ENCODE measurements around the gene TP63.

The TP63 gene

DNA sequence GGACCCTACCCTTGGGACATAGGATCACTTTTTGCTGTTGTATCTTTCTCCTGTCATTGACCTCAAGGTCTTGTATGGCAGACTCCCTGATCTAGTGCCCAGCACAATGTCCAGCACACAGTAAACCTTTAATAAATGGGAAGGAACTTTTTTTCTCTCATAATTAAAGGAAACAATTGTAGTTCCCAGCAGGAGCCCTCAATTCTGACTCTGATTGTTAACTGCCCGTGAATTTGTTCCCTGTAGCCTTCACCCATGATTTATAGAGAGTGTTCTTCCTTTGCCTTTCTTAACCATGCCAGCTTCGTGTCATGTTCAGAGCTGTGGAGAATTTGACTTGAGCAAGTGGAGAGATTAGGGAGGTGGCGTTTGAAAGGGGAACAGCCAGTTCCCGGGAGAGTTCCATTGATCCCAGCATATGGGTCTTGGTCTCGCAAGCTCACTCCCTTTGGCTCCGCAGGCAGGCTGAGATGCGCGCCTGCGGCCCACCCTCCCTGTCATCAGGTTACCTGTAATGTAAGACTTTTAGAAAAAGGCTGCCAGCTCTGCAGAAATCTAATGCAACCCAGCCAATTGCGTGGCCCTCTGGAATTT, 182.6 kb downstream of the TP63 start:
- TF ChIP-seq, protein P1, sequence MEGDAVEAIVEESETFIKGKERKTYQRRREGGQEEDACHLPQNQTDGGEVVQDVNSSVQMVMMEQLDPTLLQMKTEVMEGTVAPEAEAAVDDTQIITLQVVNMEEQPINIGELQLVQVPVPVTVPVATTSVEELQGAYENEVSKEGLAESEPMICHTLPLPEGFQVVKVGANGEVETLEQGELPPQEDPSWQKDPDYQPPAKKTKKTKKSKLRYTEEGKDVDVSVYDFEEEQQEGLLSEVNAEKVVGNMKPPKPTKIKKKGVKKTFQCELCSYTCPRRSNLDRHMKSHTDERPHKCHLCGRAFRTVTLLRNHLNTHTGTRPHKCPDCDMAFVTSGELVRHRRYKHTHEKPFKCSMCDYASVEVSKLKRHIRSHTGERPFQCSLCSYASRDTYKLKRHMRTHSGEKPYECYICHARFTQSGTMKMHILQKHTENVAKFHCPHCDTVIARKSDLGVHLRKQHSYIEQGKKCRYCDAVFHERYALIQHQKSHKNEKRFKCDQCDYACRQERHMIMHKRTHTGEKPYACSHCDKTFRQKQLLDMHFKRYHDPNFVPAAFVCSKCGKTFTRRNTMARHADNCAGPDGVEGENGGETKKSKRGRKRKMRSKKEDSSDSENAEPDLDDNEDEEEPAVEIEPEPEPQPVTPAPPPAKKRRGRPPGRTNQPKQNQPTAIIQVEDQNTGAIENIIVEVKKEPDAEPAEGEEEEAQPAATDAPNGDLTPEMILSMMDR (IDR thresholded peaks at IDR 0.05; ENCODE audit: extremely low read depth, insufficient read depth, missing control alignments), result no peak
- in situ Hi-C loops (cut with MboI; ENCODE audit: low pct_unique_long_range_greater_than_20kb, low sequenced_read_pairs, unreplicated experiment), result no loop called here
- no peak for DNase-seq (ENCODE audit: low spot score)

DNA sequence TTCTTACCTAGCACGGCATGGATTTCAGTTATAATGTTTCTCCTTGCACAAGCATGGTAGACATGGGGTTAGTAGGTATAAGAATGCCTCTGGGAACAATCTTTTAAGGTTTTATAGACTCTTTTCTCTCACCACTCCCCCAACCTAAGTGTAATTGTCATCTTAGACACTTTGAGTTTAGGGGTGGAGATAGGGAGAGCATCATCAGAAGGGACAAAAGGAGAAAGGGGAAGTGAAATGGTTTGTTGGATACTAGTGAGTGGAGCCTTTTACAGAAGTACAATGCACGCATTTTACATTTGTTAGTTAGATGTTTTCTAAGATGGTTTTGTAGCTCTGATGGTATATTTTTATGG, 189.2 kb downstream of the TP63 start:
- TF ChIP-seq, protein P1 (IDR thresholded peaks at IDR 0.05; ENCODE audit: extremely low read depth, insufficient read depth, missing control alignments), result no peak
- no peak for DNase-seq (ENCODE audit: low spot score)

DNA sequence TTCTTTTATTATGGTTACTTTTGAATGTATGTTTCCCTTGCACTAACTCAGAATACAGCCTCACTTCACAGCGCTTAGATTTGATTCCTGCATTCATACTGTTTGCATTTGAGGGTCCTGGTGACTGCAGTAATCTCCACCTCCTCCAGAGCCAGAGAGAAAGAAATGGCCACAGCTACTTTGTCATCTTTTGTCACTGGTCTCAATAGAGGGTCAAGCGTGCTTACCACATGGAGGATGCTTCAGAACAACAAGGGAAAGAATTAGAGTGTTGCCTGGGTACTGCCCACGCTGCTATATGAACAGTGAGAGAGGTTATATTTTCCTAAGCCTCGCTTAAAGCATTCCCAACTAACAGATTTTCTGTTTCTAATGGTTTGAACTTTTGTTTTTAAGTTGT, 190.1 kb downstream of the TP63 start:
- in situ Hi-C loops (cut with MboI; ENCODE audit: low pct_unique_long_range_greater_than_20kb, low sequenced_read_pairs, unreplicated experiment), result no loop called here
- TF ChIP-seq, protein P1 (IDR thresholded peaks at IDR 0.05; ENCODE audit: extremely low read depth, insufficient read depth, missing control alignments), result no peak

More for the DNA sequence above, 189.2 kb downstream of the TP63 start:
- in situ Hi-C loops (cut with MboI; ENCODE audit: low pct_unique_long_range_greater_than_20kb, low sequenced_read_pairs, unreplicated experiment), result no loop called here

DNA sequence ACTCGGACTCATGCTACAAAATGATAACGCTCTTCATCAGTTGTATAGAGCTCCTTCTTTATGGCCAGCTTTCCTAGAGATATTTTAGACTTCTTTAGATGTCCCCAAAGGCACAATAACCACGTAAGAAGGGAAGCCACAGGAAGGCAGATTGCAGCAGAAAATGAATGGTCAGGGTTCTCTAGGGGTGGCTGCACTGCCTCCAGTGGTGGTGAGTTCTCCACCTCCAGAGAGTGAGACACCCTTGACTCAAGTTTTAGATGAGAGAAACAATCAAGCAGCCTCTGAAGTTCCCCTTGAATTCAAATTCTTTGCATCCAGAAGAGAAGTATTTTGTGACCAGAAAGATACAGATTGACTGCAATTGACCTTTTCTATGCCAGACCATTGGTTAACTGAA, 191.5 kb downstream of the TP63 start:
- in situ Hi-C loops (cut with MboI; ENCODE audit: low pct_unique_long_range_greater_than_20kb, low sequenced_read_pairs, unreplicated experiment), result no loop called here
- TF ChIP-seq, protein P1 (IDR thresholded peaks at IDR 0.05; ENCODE audit: extremely low read depth, insufficient read depth, missing control alignments), result no peak
- no peak for DNase-seq (ENCODE audit: low spot score)

More for the DNA sequence above, 190.1 kb downstream of the TP63 start:
- DNase-seq (ENCODE audit: low spot score), result no peak

DNA sequence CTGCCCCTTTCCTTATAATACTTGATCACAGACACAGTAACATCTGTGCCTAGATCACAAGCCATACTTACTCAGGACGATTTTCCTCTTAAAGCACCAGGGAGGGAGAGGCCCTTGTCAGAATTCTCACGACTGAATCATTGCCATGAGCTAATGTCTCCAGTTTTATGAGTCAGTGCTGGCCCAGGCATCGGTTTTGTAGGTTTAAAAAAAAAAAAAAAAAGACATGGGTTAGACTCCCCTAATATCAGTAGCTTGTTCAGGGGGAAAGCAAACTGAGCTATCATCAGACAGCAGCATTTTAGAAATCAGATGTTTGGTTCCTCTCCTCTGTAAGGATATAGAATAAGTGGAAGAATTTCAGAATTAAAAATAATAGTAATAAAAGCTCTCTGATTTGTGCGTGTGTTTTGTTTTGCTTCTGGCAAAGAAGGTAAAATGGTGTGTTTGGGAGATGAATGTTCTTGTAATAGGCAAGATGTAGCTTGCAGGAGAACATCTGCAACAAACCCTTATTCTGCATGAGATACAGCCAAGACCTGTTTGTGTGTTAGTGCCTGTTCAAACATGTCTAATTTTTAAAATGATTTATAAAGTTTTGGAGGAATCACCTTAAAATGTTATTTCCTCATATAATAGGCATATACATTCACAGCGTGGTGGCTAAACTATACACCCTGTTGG, 193.6 kb downstream of the TP63 start:
- TF ChIP-seq, protein P1 (IDR thresholded peaks at IDR 0.05; ENCODE audit: extremely low read depth, insufficient read depth, missing control alignments), result no peak
- DNase-seq (ENCODE audit: low spot score), result no peak
- in situ Hi-C loops (cut with MboI; ENCODE audit: low pct_unique_long_range_greater_than_20kb, low sequenced_read_pairs, unreplicated experiment), result no loop called here

DNA sequence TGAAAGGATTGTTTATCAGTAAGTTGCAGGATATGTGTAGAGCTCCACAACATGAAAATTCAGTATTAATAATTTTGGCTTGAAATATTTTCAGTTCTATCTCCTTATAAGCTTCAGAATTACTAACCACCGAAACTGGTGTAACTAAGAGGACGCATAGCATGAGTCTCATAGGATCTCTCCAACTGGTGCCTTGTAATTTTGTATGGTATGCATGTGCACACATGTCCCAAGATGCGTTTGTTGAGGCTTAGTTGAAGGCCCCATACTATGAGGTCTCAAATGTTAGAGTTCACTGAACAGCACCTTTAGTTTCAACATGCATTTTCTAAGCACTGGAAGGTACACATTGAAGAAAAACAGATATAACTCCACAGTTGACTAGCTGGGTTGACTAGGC, 195.4 kb downstream of the TP63 start:
- in situ Hi-C loops (cut with MboI; ENCODE audit: low pct_unique_long_range_greater_than_20kb, low sequenced_read_pairs, unreplicated experiment), result no loop called here
- DNase-seq (ENCODE audit: low spot score), result no peak
- TF ChIP-seq, protein P1 (IDR thresholded peaks at IDR 0.05; ENCODE audit: extremely low read depth, insufficient read depth, missing control alignments), result no peak
